ENCODE measurements around the gene NSD2.
"Not testable (repeated sequence)": the region's sequence is repeated elsewhere in the genome, so short reads cannot be mapped to it uniquely, and the experiment has no call there.

Gene NSD2

GRCh38 chr4:1842993-1843448 is 28.2 kb upstream of the NSD2 start:
- peaks cover 68% of the 10 kb centered on the region for H3K36me3 ChIP-seq (ENCODE audit: control insufficient read depth, insufficient read depth, low read length)
- H3K9ac ChIP-seq (ENCODE audit: low read length): no peak overlapping the region
- H3K4me1 ChIP-seq (ENCODE audit: control insufficient read depth, insufficient read depth, low read length): no peaks in the 10 kb centered on the region
- H3K27me3 ChIP-seq (ENCODE audit: control insufficient read depth, insufficient read depth, low read length): no peaks in the 10 kb centered on the region
- no peak overlapping the region for H3K4me3 ChIP-seq (ENCODE audit: low read depth, low read length)
- H3K27ac ChIP-seq (ENCODE audit: low read depth, low read length): no peak overlapping the region
- H3K9me3 ChIP-seq (ENCODE audit: control insufficient read depth, insufficient read depth, low read depth, low read length): no peaks in the 10 kb centered on the region

- Histone ChIP-seq H3K27ac (ENCODE audit: low read depth, low read length) (no peak overlapping the region), H3K4me1 (ENCODE audit: control insufficient read depth, insufficient read depth, low read length) (no peaks in the 10 kb centered on the region), H3K9ac (ENCODE audit: low read length) (no peak overlapping the region), H3K4me3 (ENCODE audit: low read depth, low read length) (no peak overlapping the region), H3K9me3 (ENCODE audit: control insufficient read depth, insufficient read depth, low read depth, low read length) (no peaks in the 10 kb centered on the region), H3K27me3 (ENCODE audit: control insufficient read depth, insufficient read depth, low read length) (no peaks in the 10 kb centered on the region), H3K36me3 (ENCODE audit: control insufficient read depth, insufficient read depth, low read length) (peaks cover 63% of the 10 kb centered on the region)
Measured at GRCh38 chr4:1843852-1844251, 27.3 kb upstream of the NSD2 start.

GRCh38 chr4:1844618-1845017 is 26.6 kb upstream of the NSD2 start:
- not testable (repeated sequence) for H3K9ac ChIP-seq (ENCODE audit: low read length); H3K27ac ChIP-seq (ENCODE audit: low read depth, low read length); H3K4me3 ChIP-seq (ENCODE audit: low read depth, low read length); H3K27me3 ChIP-seq (ENCODE audit: control insufficient read depth, insufficient read depth, low read length); H3K9me3 ChIP-seq (ENCODE audit: control insufficient read depth, insufficient read depth, low read depth, low read length); H3K4me1 ChIP-seq (ENCODE audit: control insufficient read depth, insufficient read depth, low read length)
- H3K36me3 ChIP-seq (ENCODE audit: control insufficient read depth, insufficient read depth, low read length): peaks cover 58% of the 10 kb centered on the region

- peaks cover 45% of the 10 kb centered on the region for H3K36me3 ChIP-seq (ENCODE audit: control insufficient read depth, insufficient read depth, low read length)
- no peak overlapping the region for H3K9ac ChIP-seq (ENCODE audit: low read length)
- H3K4me3 ChIP-seq (ENCODE audit: low read depth, low read length): no peak overlapping the region
- no peaks in the 10 kb centered on the region for H3K27me3 ChIP-seq (ENCODE audit: control insufficient read depth, insufficient read depth, low read length)
- H3K9me3 ChIP-seq (ENCODE audit: control insufficient read depth, insufficient read depth, low read depth, low read length): no peaks in the 10 kb centered on the region
- H3K4me1 ChIP-seq (ENCODE audit: control insufficient read depth, insufficient read depth, low read length): no peaks in the 10 kb centered on the region
- H3K27ac ChIP-seq (ENCODE audit: low read depth, low read length): no peak overlapping the region
Measured at GRCh38 chr4:1846580-1846979, 24.6 kb upstream of the NSD2 start.

GRCh38 chr4:1850276-1850675 is 20.9 kb upstream of the NSD2 start:
- Histone ChIP-seq H3K9me3 (ENCODE audit: control insufficient read depth, insufficient read depth, low read depth, low read length) (no peaks in the 10 kb centered on the region), H3K27me3 (ENCODE audit: control insufficient read depth, insufficient read depth, low read length) (no peaks in the 10 kb centered on the region), H3K27ac (ENCODE audit: low read depth, low read length) (no peak overlapping the region), H3K36me3 (ENCODE audit: control insufficient read depth, insufficient read depth, low read length) (peaks cover 14% of the 10 kb centered on the region), H3K4me3 (ENCODE audit: low read depth, low read length) (no peak overlapping the region), H3K4me1 (ENCODE audit: control insufficient read depth, insufficient read depth, low read length) (peaks cover 4% of the 10 kb centered on the region; the same call in 1 of the 2 replicates), H3K9ac (ENCODE audit: low read length) (no peak overlapping the region)

- H3K27me3 ChIP-seq (ENCODE audit: control insufficient read depth, insufficient read depth, low read length): no peaks in the 10 kb centered on the region
- no peak overlapping the region for H3K9ac ChIP-seq (ENCODE audit: low read length)
- peaks cover 14% of the 10 kb centered on the region for H3K36me3 ChIP-seq (ENCODE audit: control insufficient read depth, insufficient read depth, low read length)
- H3K4me3 ChIP-seq (ENCODE audit: low read depth, low read length): no peak overlapping the region
- H3K27ac ChIP-seq (ENCODE audit: low read depth, low read length): no peak overlapping the region
- H3K4me1 ChIP-seq (ENCODE audit: control insufficient read depth, insufficient read depth, low read length): peaks cover 4% of the 10 kb centered on the region; the same call in 1 of the 2 replicates
- no peaks in the 10 kb centered on the region for H3K9me3 ChIP-seq (ENCODE audit: control insufficient read depth, insufficient read depth, low read depth, low read length)
Measured at GRCh38 chr4:1851160-1851559, 20.0 kb upstream of the NSD2 start.

GRCh38 chr4:1851575-1852410 is 19.4 kb upstream of the NSD2 start:
- Histone ChIP-seq H3K4me1 (ENCODE audit: control insufficient read depth, insufficient read depth, low read length) (peaks cover 4% of the 10 kb centered on the region; the same call in 1 of the 2 replicates), H3K27ac (ENCODE audit: low read depth, low read length) (no peak overlapping the region)

GRCh38 chr4:1852904-1853623 is 18.1 kb upstream of the NSD2 start:
- Histone ChIP-seq H3K9ac (ENCODE audit: low read length) (no peak overlapping the region), H3K36me3 (ENCODE audit: control insufficient read depth, insufficient read depth, low read length) (peaks cover 3% of the 10 kb centered on the region; the same call in 1 of the 2 replicates), H3K27me3 (ENCODE audit: control insufficient read depth, insufficient read depth, low read length) (peaks cover 18% of the 10 kb centered on the region), H3K9me3 (ENCODE audit: control insufficient read depth, insufficient read depth, low read depth, low read length) (no peaks in the 10 kb centered on the region), H3K4me3 (ENCODE audit: low read depth, low read length) (no peak overlapping the region), H3K4me1 (ENCODE audit: control insufficient read depth, insufficient read depth, low read length) (peaks cover 7% of the 10 kb centered on the region; the same call in 1 of the 2 replicates), H3K27ac (ENCODE audit: low read depth, low read length) (no peak overlapping the region)

More at GRCh38 chr4:1851575-1852410, 19.4 kb upstream of the NSD2 start:
- Histone ChIP-seq H3K9ac (ENCODE audit: low read length) (no peak overlapping the region), H3K4me3 (ENCODE audit: low read depth, low read length) (no peak overlapping the region), H3K36me3 (ENCODE audit: control insufficient read depth, insufficient read depth, low read length) (peaks cover 10% of the 10 kb centered on the region), H3K27me3 (ENCODE audit: control insufficient read depth, insufficient read depth, low read length) (peaks cover 6% of the 10 kb centered on the region), H3K9me3 (ENCODE audit: control insufficient read depth, insufficient read depth, low read depth, low read length) (no peaks in the 10 kb centered on the region)

- Histone ChIP-seq H3K4me1 (ENCODE audit: control insufficient read depth, insufficient read depth, low read length) (peaks cover 7% of the 10 kb centered on the region; the same call in 1 of the 2 replicates), H3K27ac (ENCODE audit: low read depth, low read length) (no peak overlapping the region), H3K9me3 (ENCODE audit: control insufficient read depth, insufficient read depth, low read depth, low read length) (no peaks in the 10 kb centered on the region), H3K36me3 (ENCODE audit: control insufficient read depth, insufficient read depth, low read length) (no peaks in the 10 kb centered on the region), H3K27me3 (ENCODE audit: control insufficient read depth, insufficient read depth, low read length) (peaks cover 35% of the 10 kb centered on the region), H3K4me3 (ENCODE audit: low read depth, low read length) (peak overlapping the region; percentile 83), H3K9ac (ENCODE audit: low read length) (no peak overlapping the region)
Measured at GRCh38 chr4:1854752-1855151, 16.4 kb upstream of the NSD2 start.

GRCh38 chr4:1855333-1856070 is 15.7 kb upstream of the NSD2 start:
- Histone ChIP-seq H3K4me3 (ENCODE audit: low read depth, low read length) (peak overlapping the region; percentile 83), H3K4me1 (ENCODE audit: control insufficient read depth, insufficient read depth, low read length) (peaks cover 7% of the 10 kb centered on the region; the same call in 1 of the 2 replicates), H3K9me3 (ENCODE audit: control insufficient read depth, insufficient read depth, low read depth, low read length) (no peaks in the 10 kb centered on the region), H3K27ac (ENCODE audit: low read depth, low read length) (no peak overlapping the region), H3K27me3 (ENCODE audit: control insufficient read depth, insufficient read depth, low read length) (peaks cover 41% of the 10 kb centered on the region), H3K9ac (ENCODE audit: low read length) (peak overlapping the region; percentile 80), H3K36me3 (ENCODE audit: control insufficient read depth, insufficient read depth, low read length) (no peaks in the 10 kb centered on the region)

All from HUES6 (cell line).